ENCODE data around the gene PPL.

GRCh38 chr16:4847774-4848587 is 89.0 kb downstream of the PPL start:
- TF ChIP-seq POLR2A (IDR thresholded peaks at IDR 0.05) (no peak), CTCF (IDR thresholded peaks at IDR 0.05 in 4 of 5, conservative IDR thresholded peaks at IDR 0.05 in 1 of 5) (peak in 1 of 5 experiments; percentile 3)

All from gastrocnemius medialis (tissue), 4 donors.